Activated T-cell treated with anti-CD3 and anti-CD28 coated beads, Interleukin-2, amount 50 U/mL, for 1 hour (primary cell): ENCODE results near the gene MAP3K15.

Experiments
- DNase-seq: peaks from one replicate; pipeline ENCODE4 v3.0.0-alpha.2; 2020

Gene MAP3K15

DNA sequence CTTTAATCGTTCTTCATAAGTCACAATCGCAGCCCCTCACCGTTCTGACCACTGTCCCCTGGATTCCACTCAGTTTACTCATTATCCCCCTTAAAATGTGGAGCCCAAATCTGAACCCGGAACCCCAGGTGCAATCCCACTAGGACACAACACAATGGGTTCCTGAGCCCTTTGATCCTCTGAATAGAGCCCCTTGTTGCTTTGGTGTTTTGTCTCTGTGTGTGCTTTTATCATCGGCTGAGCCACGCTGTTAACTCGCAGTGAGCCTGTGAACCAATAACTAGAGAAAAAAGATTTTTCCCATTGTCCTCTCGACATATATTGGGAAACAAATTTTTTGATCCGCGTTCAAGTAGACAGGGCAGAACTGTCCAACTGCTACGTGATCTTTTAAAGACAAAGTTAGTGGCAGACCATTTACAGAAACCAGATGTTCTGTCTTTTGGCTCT is 172.2 kb downstream of the MAP3K15 start:
- no peak for DNase-seq

DNA sequence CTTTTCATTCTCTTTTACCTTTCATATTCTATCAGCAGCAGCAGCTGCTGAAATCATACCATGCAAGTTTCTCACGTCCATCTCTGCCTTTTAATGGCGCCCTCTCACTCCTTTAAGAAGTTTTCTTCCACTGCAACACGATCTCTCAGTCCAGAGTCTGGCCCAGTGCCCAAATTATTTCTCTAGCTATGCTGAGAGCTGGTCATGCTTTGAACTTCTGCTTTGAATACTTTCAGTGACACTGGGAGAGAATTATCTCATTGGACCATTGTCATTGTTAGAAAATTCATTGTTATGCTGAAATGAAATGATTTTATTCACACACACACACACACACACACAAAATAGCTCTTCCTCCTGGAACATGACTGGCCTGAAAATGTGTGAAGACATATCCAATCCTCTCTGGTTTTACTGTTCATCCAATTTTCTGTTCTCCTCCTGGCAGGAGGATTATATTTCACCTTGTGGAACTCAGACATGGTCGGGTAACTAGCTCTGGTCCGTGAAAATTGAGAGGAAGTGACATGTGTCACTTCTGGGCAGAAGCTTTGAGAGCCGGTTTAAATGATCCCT is 172.9 kb downstream of the MAP3K15 start:
- no peak for DNase-seq

DNA sequence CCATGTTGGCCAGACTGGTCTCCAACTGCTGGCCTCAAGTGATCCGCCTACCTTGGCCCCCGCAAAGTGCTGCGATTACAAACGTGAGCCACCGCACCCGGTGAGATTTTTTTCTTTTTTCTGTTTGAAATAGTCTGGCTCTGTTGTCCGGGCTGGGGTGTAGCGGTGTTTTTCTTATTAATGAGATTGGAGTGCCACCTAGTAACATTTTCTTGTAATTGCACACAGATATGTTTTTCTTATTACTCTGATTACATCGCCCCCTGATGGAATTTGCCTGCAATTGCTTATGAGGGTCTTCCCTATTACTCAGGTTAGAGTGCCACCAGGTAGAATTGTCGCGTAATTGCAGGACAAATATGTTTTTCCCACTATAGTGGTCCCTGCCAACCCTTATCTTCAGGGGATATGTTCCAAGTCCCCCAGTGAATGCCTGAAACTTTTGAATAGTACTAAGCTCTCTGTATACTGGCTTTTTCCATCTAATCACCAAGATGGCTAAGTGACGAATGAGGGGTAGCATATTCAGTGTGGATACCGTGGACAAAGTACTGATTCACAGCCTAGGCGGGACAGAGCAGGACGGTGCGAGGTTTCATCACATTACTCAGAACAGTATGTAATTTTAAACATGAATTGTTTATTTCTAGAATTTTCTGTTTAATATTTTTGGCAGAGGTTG is 180.2 kb downstream of the MAP3K15 start:
- DNase-seq, result no peak

DNA sequence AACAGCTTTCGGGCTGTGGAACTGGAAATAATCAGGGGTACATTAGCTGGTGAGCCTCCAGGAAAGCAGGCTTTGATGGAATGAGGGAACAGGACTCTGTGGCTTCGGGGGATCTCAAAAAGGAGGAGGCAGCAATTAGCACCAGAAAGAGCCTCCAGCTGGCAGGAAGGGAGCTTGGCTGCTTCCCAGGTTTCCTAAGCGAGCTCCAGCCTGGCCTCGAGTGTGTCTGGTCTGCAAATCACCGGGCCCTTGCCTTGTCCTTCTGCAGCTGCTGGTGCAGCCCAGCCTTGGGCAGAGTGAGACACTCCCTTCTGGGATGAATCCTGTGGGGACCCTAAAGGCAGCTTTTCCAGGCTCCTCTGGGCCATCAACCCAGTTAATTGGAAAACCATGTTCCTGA is 182.3 kb downstream of the MAP3K15 start:
- DNase-seq, result no peak

DNA sequence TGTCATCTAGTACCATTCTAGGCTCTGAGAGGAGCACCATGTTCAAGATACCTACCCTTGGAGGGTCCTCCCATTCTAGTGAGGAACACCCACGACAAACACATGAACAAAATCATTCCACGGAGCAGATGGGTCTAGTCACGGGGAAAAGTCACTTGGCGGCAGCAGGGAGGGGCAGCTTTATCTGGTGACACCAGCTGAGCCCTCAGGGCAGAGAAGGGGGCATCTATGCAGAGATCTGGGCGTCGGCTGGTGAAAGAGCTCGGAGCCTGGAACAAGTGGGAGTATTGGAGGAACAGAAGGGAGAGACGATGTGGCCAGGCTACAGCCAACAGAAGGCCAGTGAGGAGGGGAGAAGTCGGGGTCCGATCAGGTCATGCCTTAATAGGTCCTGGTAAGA is 183.5 kb downstream of the MAP3K15 start:
- no peak for DNase-seq

DNA sequence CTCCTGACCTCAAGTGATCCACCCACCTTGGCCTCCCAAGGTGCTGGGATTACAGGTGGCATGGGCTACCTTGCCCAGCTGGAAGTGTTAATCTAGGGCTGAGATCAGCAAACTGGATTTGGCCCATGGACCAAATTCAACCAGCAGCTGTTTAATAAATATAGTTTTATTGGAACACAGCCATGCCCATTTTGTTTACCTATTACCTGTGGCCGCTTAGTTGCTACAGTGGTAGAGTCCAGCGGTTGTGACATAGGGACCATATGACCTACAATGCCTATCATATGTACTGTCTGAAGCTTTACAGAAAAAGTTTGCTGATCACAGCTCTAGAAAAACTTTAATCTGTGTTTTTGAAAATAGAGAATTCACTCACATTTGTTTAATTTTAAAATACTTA is 188.7 kb downstream of the MAP3K15 start:
- DNase-seq, result no peak
